ENCODE data around the gene CLEC18B.

- TF ChIP-seq POLR2A (IDR thresholded peaks at IDR 0.05; ENCODE audit: low read depth, low read length), result no peak
- TF ChIP-seq TAF1 (IDR thresholded peaks at IDR 0.05; ENCODE audit: borderline replicate concordance, low read depth, low read length), result no peak
Measured at GRCh38 chr16:74450236-74450635, 29.0 kb upstream of the CLEC18B start.
